ENCODE measurements around the gene BACE2.

- no peak for TF ChIP-seq CTCF (conservative IDR thresholded peaks at IDR 0.05)
- TF ChIP-seq EZH2 (IDR thresholded peaks at IDR 0.05; ENCODE audit: low read depth) = no peak
Observed at GRCh38 chr21:41196993-41197392, 29.0 kb downstream of the BACE2 start.
